ENCODE data around the gene GTF2H2C. TPM values are rescaled to one million over a fixed set of nuclear protein-coding genes. Genes with fewer than 3 reads are reported as not detected.
"Not testable (repeated sequence)": the region's sequence is repeated elsewhere in the genome, so short reads cannot be mapped to it uniquely, and the experiment has no call there.

The GTF2H2C gene
- total RNA-seq (10 to 100 TPM in 9 of 10 donors, 1 to 10 TPM in 1; 7.3 to 17.9 (median 14.3) TPM), polyA plus RNA-seq (10 to 100 TPM; 10.5 to 14.5 TPM)
- long read RNA-seq, donor 1, partial matches to known transcripts = 1 of 9 reads
- long read RNA-seq, donor 1, other reads (novel, unspliced or antisense) = 6 of 9 reads
- long read RNA-seq, donor 2, partial matches to known transcripts = 0 of 13 reads
- long read RNA-seq, donor 2, other reads (novel, unspliced or antisense) = 13 of 13 reads
- long read RNA-seq, donor 3, partial matches to known transcripts = 4 of 27 reads
- long read RNA-seq, donor 3, other reads (novel, unspliced or antisense) = 19 of 27 reads

- peak in 6 of 9 donors; percentile 16 to 55 (median 36) for TF ChIP-seq CTCF (IDR thresholded peaks at IDR 0.05)
- H3K9me3 ChIP-seq; H3K27me3 ChIP-seq; intact Hi-C loops (cut with DNase I); H3K36me3 ChIP-seq; H3K4me1 ChIP-seq: not testable (repeated sequence)
- Histone ChIP-seq H3K27ac (peak within 1 kb of the TSS in 6 of 10 donors; percentile 34 to 67 (median 61)), H3K4me3 (peak within 1 kb of the TSS in 9 of 10 donors; percentile 35 to 59 (median 57))
- 0 to 1% methylated on average over 35 to 38 of the region's 40 CpGs for WGBS, 2 donors
- ATAC-seq = peak; percentile 98 to 99 (median 99)
- DNase-seq = peak; percentile 58 to 64
These were observed at the start of gene GTF2H2C for GRCh38 chr5:69559908-69560330. GTF2H2C (plus strand) TSS chr5:69560191; CDS start chr5:69565133, 4,942 bp downstream.

- WGBS, 2 donors = 82 to 90% methylated on average over 2 of the region's 2 CpGs
- Histone ChIP-seq H3K27me3 (no peaks in the 10 kb centered on the region), H3K4me1 (no peaks in the 10 kb centered on the region), H3K4me3 (no peak overlapping the region), H3K27ac (no peak overlapping the region), H3K9me3 (no peaks in the 10 kb centered on the region), H3K36me3 (no peaks in the 10 kb centered on the region)
- no peak for TF ChIP-seq CTCF (IDR thresholded peaks at IDR 0.05)
- no peak for DNase-seq
- intact Hi-C loops (cut with DNase I) = loop anchor here in 1 of 10 donors (10.0 kb wide), 1 partner anchor 46 kb away; no protein-coding TSS in a partner anchor
- no peak for ATAC-seq
These were observed 49.3 kb upstream of the GTF2H2C start for GRCh38 chr5:69510694-69511093.

- H3K9me3 ChIP-seq = no peaks in the 10 kb centered on the region
- no peak for ATAC-seq
- H3K4me3 ChIP-seq = no peak overlapping the region
- no peaks in the 10 kb centered on the region for H3K36me3 ChIP-seq
- H3K27me3 ChIP-seq = no peaks in the 10 kb centered on the region
- 80 to 81% methylated on average over 2 of the region's 2 CpGs for WGBS, 2 donors
- H3K27ac ChIP-seq = no peak overlapping the region
- intact Hi-C loops (cut with DNase I) = loop anchor here in 1 of 10 donors (10.0 kb wide), 1 partner anchor 48 kb away; no protein-coding TSS in a partner anchor
- no peak for DNase-seq
- no peak for TF ChIP-seq CTCF (IDR thresholded peaks at IDR 0.05)
- peaks cover 0 to 4% (median 0%) of the 10 kb centered on the region in 9 donors for H3K4me1 ChIP-seq
These were observed 47.2 kb upstream of the GTF2H2C start for GRCh38 chr5:69512740-69513260.

GRCh38 chr5:69515570-69515969 is 44.4 kb upstream of the GTF2H2C start:
- 99 to 100% methylated on average over 13 to 18 of the region's 30 CpGs for WGBS, 2 donors
- ATAC-seq, H3K4me3 ChIP-seq, H3K27ac ChIP-seq, H3K36me3 ChIP-seq, H3K27me3 ChIP-seq, DNase-seq, H3K9me3 ChIP-seq, H3K4me1 ChIP-seq: not testable (repeated sequence)
- intact Hi-C loops (cut with DNase I) = loop anchor here in 1 of 10 donors (10.0 kb wide), 1 partner anchor 51 kb away; no protein-coding TSS in a partner anchor
